GM21576 (cell line): ENCODE measurements around the gene CHST7.
A peak's percentile ranks its signal among the peaks of the same experiment; 100 is the strongest.

Experiments
- ATAC-seq: cut with Tn5 transposase; IDR thresholded peaks from one replicate; pipeline ENCODE4 v1.9.1; 2021; ENCODE audit warnings: mild to moderate bottlenecking, moderate library complexity; ENCODE audit not compliant: unreplicated experiment

Gene CHST7

GRCh38 chrX:46602468-46603102 lies 29.0 kb downstream of the CHST7 start:
- ATAC-seq = no peak

GRCh38 chrX:46607916-46608315 lies 34.4 kb downstream of the CHST7 start:
- ATAC-seq = no peak

GRCh38 chrX:46610070-46610658 lies 36.6 kb downstream of the CHST7 start:
- no peak for ATAC-seq

GRCh38 chrX:46611658-46612362 lies 38.2 kb downstream of the CHST7 start:
- ATAC-seq = no peak

GRCh38 chrX:46617906-46618305 lies 44.3 kb downstream of the CHST7 start:
- no peak for ATAC-seq

- no peak for ATAC-seq
Measured at GRCh38 chrX:46618947-46619346, 45.4 kb downstream of the CHST7 start.

- ATAC-seq = no peak
Measured at GRCh38 chrX:46620505-46620904, 46.9 kb downstream of the CHST7 start.

GRCh38 chrX:46621572-46621971 lies 48.0 kb downstream of the CHST7 start:
- no peak for ATAC-seq

GRCh38 chrX:46624090-46624786 lies 50.7 kb downstream of the CHST7 start:
- ATAC-seq = no peak

GRCh38 chrX:46626566-46626965 lies 53.0 kb downstream of the CHST7 start:
- no peak for ATAC-seq

GRCh38 chrX:46627062-46627461 lies 53.5 kb downstream of the CHST7 start:
- no peak for ATAC-seq

- ATAC-seq = peak; percentile 11
Measured at GRCh38 chrX:46627711-46628419, 54.3 kb downstream of the CHST7 start.

GRCh38 chrX:46628460-46629371 lies 55.2 kb downstream of the CHST7 start:
- peak; percentile 77 for ATAC-seq

GRCh38 chrX:46630141-46630540 lies 56.6 kb downstream of the CHST7 start:
- ATAC-seq = no peak

- no peak for ATAC-seq
Measured at GRCh38 chrX:46634577-46634976, 61.0 kb downstream of the CHST7 start.

GRCh38 chrX:46635186-46635585 lies 61.6 kb downstream of the CHST7 start:
- no peak for ATAC-seq

- ATAC-seq = no peak
Measured at GRCh38 chrX:46636223-46636622, 62.7 kb downstream of the CHST7 start.

- peak; percentile 56 for ATAC-seq
Measured at GRCh38 chrX:46637938-46638337, 64.4 kb downstream of the CHST7 start.

GRCh38 chrX:46642145-46642544 lies 68.6 kb downstream of the CHST7 start:
- ATAC-seq = no peak

- no peak for ATAC-seq
Measured at GRCh38 chrX:46643636-46644035, 70.1 kb downstream of the CHST7 start.
